ENCODE measurements around the gene SETD7. TPM values are rescaled to one million over a fixed set of nuclear protein-coding genes. Genes with fewer than 3 reads are reported as not detected.

SETD7 gene
- total and polyA plus RNA-seq, 2 of the 4 experiments (the other 2 are of a cell fraction) = 17.0 to 46.6 TPM

GRCh38 chr4:139526928-139527327 is 29.1 kb downstream of the SETD7 start:
- Histone ChIP-seq H4K8ac (ENCODE audit: low read depth in 2 of 2, low read length in 2 of 2) (no peak overlapping the region), H2AK9ac (replicated peaks; ENCODE audit: low read depth, low read length, poor library complexity) (no peak overlapping the region), H2BK20ac (ENCODE audit: low read depth, low read length) (no peak overlapping the region), H4K20me1 (ENCODE audit: insufficient read depth, low read length) (peaks cover 6% of the 10 kb centered on the region; the same call in 1 of the 2 replicates), H3K27ac (ENCODE audit: insufficient read depth, low read length) (no peak overlapping the region), H3K4me2 (ENCODE audit: low read depth, low read length) (no peak overlapping the region), H3K56ac (ENCODE audit: extremely low read depth, insufficient read depth, low read length) (no peak overlapping the region), H3K14ac (replicated peaks; ENCODE audit: low read depth, low read length) (no peak overlapping the region), H3K9me1 (ENCODE audit: insufficient read depth, low read length) (peaks cover 6% of the 10 kb centered on the region), H3K23ac (ENCODE audit: low read depth, low read length) (no peak overlapping the region), H2BK120ac (ENCODE audit: low read depth, low read length) (no peak overlapping the region), H3K4ac (ENCODE audit: low read depth, low read length) (no peak overlapping the region), H2BK15ac (ENCODE audit: low read depth, low read length) (no peak overlapping the region), H2AFZ (replicated peaks; ENCODE audit: low read length, poor library complexity) (no peak overlapping the region), H2BK5ac (ENCODE audit: low read depth, low read length, poor library complexity, severe bottlenecking) (no peak overlapping the region), H3K4me1 (ENCODE audit: control insufficient read depth, insufficient read depth, low read length) (peaks cover 10% of the 10 kb centered on the region), H4K5ac (ENCODE audit: low read depth, low read length) (no peak overlapping the region), H3K27me3 (ENCODE audit: control insufficient read depth, insufficient read depth, low read length) (no peaks in the 10 kb centered on the region), H4K91ac (ENCODE audit: insufficient read depth, low read depth, low read length) (no peak overlapping the region), H2AK5ac (ENCODE audit: low read depth, low read length) (no peak overlapping the region), H3K18ac (ENCODE audit: low read depth, low read length) (no peak overlapping the region), H3K79me1 (ENCODE audit: low read depth in 1 of 2, low read length in 2 of 2) (peaks cover 3 to 18% of the 10 kb centered on the region in 2 experiments; a peak in 3 of 4 replicates), H3K36me3 (ENCODE audit: control insufficient read depth, insufficient read depth, low read length) (peaks cover 15% of the 10 kb centered on the region), H3K9ac (ENCODE audit: low read depth, low read length) (no peak overlapping the region), H3K4me3 (ENCODE audit: insufficient read depth, low read depth, low read length) (no peak overlapping the region), H3K9me3 (ENCODE audit: control insufficient read depth, insufficient read depth, low read length) (no peaks in the 10 kb centered on the region)
- no peak for DNase-seq
- no CpG with 5 or more reads among the region's 2 CpGs for WGBS, 2 experiments (ENCODE audit: extremely low coverage in 2 of 2, insufficient read length in 1 of 2)
- TF ChIP-seq SMC3 (IDR thresholded peaks at IDR 0.05; ENCODE audit: low read depth, low read length) (no peak), CTCF (conservative IDR thresholded peaks at IDR 0.05; ENCODE audit: low read depth, low read length) (no peak), MAFK (IDR thresholded peaks at IDR 0.05; ENCODE audit: low read depth, low read length) (no peak), RCOR1 (IDR thresholded peaks at IDR 0.05; ENCODE audit: insufficient replicate concordance, low read length) (no peak), NFE2L2 (IDR thresholded peaks at IDR 0.05; ENCODE audit: low read depth, low read length) (no peak), USF2 (IDR thresholded peaks at IDR 0.05; ENCODE audit: low read depth, low read length) (no peak), RAD21 (IDR thresholded peaks at IDR 0.05; ENCODE audit: low read length) (no peak), FOS (IDR thresholded peaks at IDR 0.05; ENCODE audit: low read depth, low read length) (no peak), MXI1 (IDR thresholded peaks at IDR 0.05; ENCODE audit: borderline replicate concordance, low read depth, low read length) (no peak), POLR2A (IDR thresholded peaks at IDR 0.05; ENCODE audit: low read depth, low read length) (no peak), MAZ (IDR thresholded peaks at IDR 0.05; ENCODE audit: borderline replicate concordance, low read depth, low read length) (no peak), CHD1 (IDR thresholded peaks at IDR 0.05; ENCODE audit: low read depth, low read length) (no peak), BHLHE40 (IDR thresholded peaks at IDR 0.05; ENCODE audit: low read depth, low read length) (no peak), RFX5 (IDR thresholded peaks at IDR 0.05; ENCODE audit: low read depth, low read length) (no peak)
- TF ChIP-seq, protein P1, sequence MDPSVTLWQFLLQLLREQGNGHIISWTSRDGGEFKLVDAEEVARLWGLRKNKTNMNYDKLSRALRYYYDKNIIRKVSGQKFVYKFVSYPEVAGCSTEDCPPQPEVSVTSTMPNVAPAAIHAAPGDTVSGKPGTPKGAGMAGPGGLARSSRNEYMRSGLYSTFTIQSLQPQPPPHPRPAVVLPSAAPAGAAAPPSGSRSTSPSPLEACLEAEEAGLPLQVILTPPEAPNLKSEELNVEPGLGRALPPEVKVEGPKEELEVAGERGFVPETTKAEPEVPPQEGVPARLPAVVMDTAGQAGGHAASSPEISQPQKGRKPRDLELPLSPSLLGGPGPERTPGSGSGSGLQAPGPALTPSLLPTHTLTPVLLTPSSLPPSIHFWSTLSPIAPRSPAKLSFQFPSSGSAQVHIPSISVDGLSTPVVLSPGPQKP (IDR thresholded peaks at IDR 0.05; ENCODE audit: borderline replicate concordance, low read depth, low read length) = no peak
- POLR2A ChIA-PET (ENCODE audit: unreplicated experiment) = no interaction called here
- intact Hi-C loops (cut with micrococcal nuclease) = loop anchor here (1.0 to 2.0 kb wide), 2 partner anchors 10 to 72 kb away; partner anchors contain the start of gene RAB33B
- ATAC-seq (ENCODE audit: low read depth) = no peak
- dilution Hi-C loops (cut with HindIII; ENCODE audit: low sequenced_read_pairs, unreplicated experiment) = no loop called here
- BruUV-seq (replicated peaks) = no TSS peak
- CTCF ChIA-PET = no interaction called here
- in situ Hi-C loops (cut with MboI; ENCODE audit: low sequenced_read_pairs) = no loop called here
